Measurements from ENCODE around the gene TAF10.
A peak's percentile ranks its signal among the peaks of the same experiment; 100 is the strongest.

Gene TAF10

GRCh38 chr11:6652182-6652581 is 40.2 kb upstream of the TAF10 start:
- POLR2A ChIA-PET: interaction anchor here (0.6 kb wide), 1 partner anchor 55 kb away, joined by 4 read pairs; no protein-coding TSS in a partner anchor
- CTCF ChIA-PET: interaction anchor here (1.5 kb wide), 1 partner anchor 16 kb away, joined by 5 read pairs; no protein-coding TSS in a partner anchor
- TF ChIP-seq CTCF (IDR thresholded peaks at IDR 0.05; ENCODE audit: control extremely low read depth, extremely low read depth, low read depth, missing control alignments): no peak
- DNase-seq (ENCODE audit: extremely low spot score): no peak

GRCh38 chr11:6650980-6651379 is 39.0 kb upstream of the TAF10 start:
- CTCF ChIA-PET: no interaction called here
- POLR2A ChIA-PET: no interaction called here
- no peak for TF ChIP-seq CTCF (IDR thresholded peaks at IDR 0.05; ENCODE audit: control extremely low read depth, extremely low read depth, low read depth, missing control alignments)
- no peak for DNase-seq (ENCODE audit: extremely low spot score)

- no peak for DNase-seq (ENCODE audit: extremely low spot score)
- CTCF ChIA-PET: interaction anchor here (1.0 to 5.6 kb wide), 7 partner anchors 9 to 31 kb away, joined by 3 to 31 read pairs (median 6); partner anchors contain the start of gene TPP1
- POLR2A ChIA-PET: no interaction called here
- no peak for TF ChIP-seq CTCF (IDR thresholded peaks at IDR 0.05; ENCODE audit: control extremely low read depth, extremely low read depth, low read depth, missing control alignments)
Measured at GRCh38 chr11:6650104-6650503, 38.1 kb upstream of the TAF10 start.

DNA sequence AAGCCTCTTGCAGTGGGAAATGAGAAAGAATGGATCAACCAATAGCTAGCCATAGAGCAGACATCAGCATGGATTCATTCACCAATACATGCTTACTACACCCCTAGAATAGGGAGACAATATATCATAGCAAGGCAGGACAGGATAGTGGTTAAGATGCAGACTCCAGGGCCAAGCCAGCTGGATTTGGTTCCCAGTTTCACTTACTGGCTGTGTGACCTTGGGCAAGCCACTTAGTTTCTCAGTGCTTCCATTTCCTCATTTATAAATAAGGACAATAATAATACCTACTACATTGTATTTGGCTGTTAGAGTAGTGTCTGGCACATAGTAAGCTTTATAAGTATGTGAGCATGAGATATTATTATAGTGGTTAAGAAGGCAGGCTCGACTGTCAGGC is 36.5 kb upstream of the TAF10 start:
- CTCF ChIA-PET: interaction anchor here (1.2 to 5.6 kb wide), 6 partner anchors 11 to 44 kb away, joined by 3 to 31 read pairs (median 7); partner anchors contain the start of gene MRPL17

DNA sequence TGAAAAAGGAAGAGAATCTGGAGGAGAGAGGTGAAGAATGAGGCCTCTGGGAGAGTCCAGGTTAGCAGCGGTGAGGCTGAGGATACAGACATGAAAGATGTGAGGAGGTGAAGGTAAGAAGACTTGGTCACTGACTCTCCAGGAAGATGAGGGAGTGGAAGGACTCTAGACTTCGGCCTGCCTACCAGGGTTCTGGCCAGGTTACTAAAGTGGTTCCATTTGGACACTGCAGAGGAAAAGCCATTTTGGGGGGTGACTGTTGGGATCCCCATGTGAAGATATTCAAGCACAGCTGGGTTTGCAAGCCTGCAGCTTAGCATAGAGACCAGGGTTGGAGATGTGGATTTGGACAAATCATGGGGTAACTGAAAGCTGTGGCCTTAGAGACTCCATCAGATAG is 35.8 kb upstream of the TAF10 start:
- no peak for TF ChIP-seq CTCF (IDR thresholded peaks at IDR 0.05; ENCODE audit: control extremely low read depth, extremely low read depth, low read depth, missing control alignments)
- no peak for DNase-seq (ENCODE audit: extremely low spot score)
- ChIA-PET POLR2A (no interaction called here), CTCF (interaction anchor here (1.5 to 5.6 kb wide), 7 partner anchors 9 to 43 kb away, joined by 3 to 31 read pairs (median 7); partner anchors contain the start of gene MRPL17)

More for the DNA sequence above, 36.5 kb upstream of the TAF10 start:
- no peak for TF ChIP-seq CTCF (IDR thresholded peaks at IDR 0.05; ENCODE audit: control extremely low read depth, extremely low read depth, low read depth, missing control alignments)
- POLR2A ChIA-PET: no interaction called here
- DNase-seq (ENCODE audit: extremely low spot score): no peak

GRCh38 chr11:6646918-6647679 is 35.1 kb upstream of the TAF10 start:
- CTCF ChIA-PET: interaction anchor here (1.5 to 5.6 kb wide), 6 partner anchors 9 to 42 kb away, joined by 3 to 31 read pairs (median 8); partner anchors contain the start of gene MRPL17
- TF ChIP-seq CTCF (IDR thresholded peaks at IDR 0.05; ENCODE audit: control extremely low read depth, extremely low read depth, low read depth, missing control alignments): no peak
- DNase-seq (ENCODE audit: extremely low spot score): peak; percentile 81
- POLR2A ChIA-PET: interaction anchor here (0.7 kb wide), 1 partner anchor 25 kb away, joined by 6 read pairs; no protein-coding TSS in a partner anchor
